HepG2 (cell line): ENCODE data around the gene CENPB. TPM values are rescaled to one million over a fixed set of nuclear protein-coding genes. Genes with fewer than 3 reads are reported as not detected.

Experiments
- ATAC-seq: fragments of 200-7000 bp; cut with Tn5 transposase; 3 replicates; pipeline ENCODE4 v1.9.1; 2020; ENCODE audit warnings: mild to moderate bottlenecking, moderate library complexity
- BruUV-seq: library from RNA; stranded (reverse); fragments of 400-500 nt; replicated peaks from 2 replicates; lab custom pipeline; 2021; lab: Mats Ljungman, UMichigan
- CTCF ChIA-PET: fragments of 300-600 bp; formaldehyde crosslinking; extraction: SDS; loops from one replicate; lab custom pipeline; 2021; ENCODE audit warnings: low total read pairs, inconsistent platforms, low intra/inter-chr PET ratio; lab: Yijun Ruan, JAX
- POLR2A ChIA-PET: fragments of 350-600 bp; sonication (Branson Sonifier 250); formaldehyde crosslinking; loops from one replicate; lab custom pipeline; 2020; ENCODE audit warnings: antibody characterized with exemption, inconsistent platforms; lab: Yijun Ruan, JAX
- DNase-seq: peaks from one replicate; pipeline ENCODE4 v3.0.0-alpha.2; 2015; ENCODE audit warnings: low spot score
- FAIRE-seq: peaks from 3 replicates; lab custom pipeline; 2011; peaks lifted over from hg19 to GRCh38; lab: Jason Lieb, UNC
- H2AFZ ChIP-seq: one replicate; pipeline ENCODE4 v1.6.1; 2011; ENCODE audit warnings: low read length, inconsistent platforms
- H3K27ac ChIP-seq: fragments of 300-600 bp; 3 replicates; pipeline ENCODE4 v1.8.0; 2011; ENCODE audit warnings: mixed run types, mild to moderate bottlenecking, mixed read lengths, low read length, inconsistent platforms; ENCODE audit not compliant: insufficient read depth; ENCODE audit errors: extremely low read length
- H3K27me3 ChIP-seq, 2 experiments: fragments of 200-600 bp in 1 of 2; 2 replicates in 1 of 2; 3 replicates in 1 of 2; pipeline versions ENCODE4 v1.6.0 to v1.8.0; 2011; ENCODE audit warnings: low read length in 2 of 2, mild to moderate bottlenecking in 2 of 2, moderate library complexity in 2 of 2, inconsistent platforms in 1 of 2; ENCODE audit not compliant: insufficient read depth in 2 of 2, control insufficient read depth in 1 of 2
- H3K36me3 ChIP-seq, 2 experiments: fragments of 200-600 bp in 1 of 2; replicated peaks in 1 of 2; 2 replicates in 1 of 2; 3 replicates in 1 of 2; pipeline versions ENCODE4 v1.5.1 to v1.8.0; 2011; ENCODE audit warnings: low read length in 2 of 2, inconsistent platforms in 1 of 2; ENCODE audit not compliant: insufficient read depth in 2 of 2, control insufficient read depth in 1 of 2
- H3K4me1 ChIP-seq: 2 replicates; pipeline ENCODE4 v1.5.1; 2012; ENCODE audit warnings: low read length, inconsistent platforms; ENCODE audit not compliant: insufficient read depth
- H3K4me2 ChIP-seq: 2 replicates; pipeline ENCODE4 v1.6.0; 2011; ENCODE audit warnings: low read depth, low read length, inconsistent platforms
- H3K4me3 ChIP-seq, 3 experiments: fragments of 200-600 bp in 1 of 3; sonication (generic), shearing (Covaris generic) in 1 of 3; replicated peaks in 1 of 3; 2 replicates each; pipeline ENCODE4 v1.5.1; 2011 to 2016; ENCODE audit warnings: low read length in 3 of 3, inconsistent platforms in 2 of 3, low read depth in 2 of 3, mild to moderate bottlenecking in 2 of 3, control low read depth in 1 of 3, mixed read lengths in 1 of 3; ENCODE audit not compliant: insufficient read depth in 1 of 3
- H3K79me2 ChIP-seq: one replicate; pipeline ENCODE4 v1.6.1; 2011; ENCODE audit warnings: low read length, inconsistent platforms; ENCODE audit not compliant: insufficient read depth
- H3K9ac ChIP-seq: 2 replicates; pipeline ENCODE4 v1.6.0; 2011; ENCODE audit warnings: mild to moderate bottlenecking, low read depth, low read length, inconsistent platforms; ENCODE audit not compliant: insufficient read depth
- H3K9me3 ChIP-seq: 2 replicates; pipeline ENCODE4 v1.5.1; 2012; ENCODE audit warnings: mild to moderate bottlenecking, low read length
- H4K20me1 ChIP-seq: 2 replicates; pipeline ENCODE4 v1.6.0; 2011; ENCODE audit warnings: inconsistent platforms, mild to moderate bottlenecking, low read length, moderate library complexity; ENCODE audit not compliant: insufficient read depth
- AGO2 ChIP-seq: fragments of 200-400 bp; formaldehyde crosslinking; optimal IDR thresholded peaks from 2 replicates; pipeline ENCODE3; 2017; ENCODE audit warnings: mild to moderate bottlenecking, low read depth, low read length, moderate library complexity
- ARHGAP35 ChIP-seq: sonication (generic); formaldehyde crosslinking; IDR thresholded peaks from 2 replicates; pipeline ENCODE4 v1.9.0; 2022; ENCODE audit warnings: mild to moderate bottlenecking, inconsistent platforms, moderate library complexity, missing genetic modification reagents, borderline replicate concordance
- FOXP4 ChIP-seq: sonication (generic); formaldehyde crosslinking; IDR thresholded peaks from 2 replicates; pipeline ENCODE4 v1.4.0; 2020; ENCODE audit warnings: missing genetic modification reagents
- GABPB1 ChIP-seq: IDR thresholded peaks from 2 replicates; pipeline ENCODE4 v1.6.1; 2016; ENCODE audit warnings: mild to moderate bottlenecking, missing genetic modification reagents, moderate library complexity, missing compliant biosample characterization
- KDM4B ChIP-seq: sonication (generic); formaldehyde crosslinking; IDR thresholded peaks from 2 replicates; pipeline ENCODE4 v1.4.0; 2020; ENCODE audit warnings: missing genetic modification reagents
- MZF1 ChIP-seq: sonication (generic); formaldehyde crosslinking; IDR thresholded peaks from 2 replicates; pipeline ENCODE4 v1.8.1; 2023; ENCODE audit warnings: mild to moderate bottlenecking, missing genetic modification reagents, borderline replicate concordance
- PTBP1 ChIP-seq: fragments of 200-400 bp; formaldehyde crosslinking; IDR thresholded peaks from 2 replicates; pipeline ENCODE4 v1.6.1; 2018; ENCODE audit warnings: low read length, low read depth; ENCODE audit not compliant: poor library complexity, severe bottlenecking
- RBM39 ChIP-seq: fragments of 200-400 bp; formaldehyde crosslinking; IDR thresholded peaks from one replicate; pipeline ENCODE4 v1.6.1; 2018; ENCODE audit warnings: antibody characterized with exemption, mild to moderate bottlenecking, low read depth, low read length; ENCODE audit not compliant: poor library complexity, severe bottlenecking
- SALL1 ChIP-seq: sonication (generic); formaldehyde crosslinking; IDR thresholded peaks from 2 replicates; pipeline ENCODE4 v1.8.0; 2022; ENCODE audit warnings: mild to moderate bottlenecking, missing genetic modification reagents
- SMC3 ChIP-seq: IDR thresholded peaks from 2 replicates; pipeline ENCODE4 v1.6.1; 2011; ENCODE audit warnings: low read length, improper control_type of control experiment
- TBX2 ChIP-seq: sonication (generic); formaldehyde crosslinking; IDR thresholded peaks from 2 replicates; pipeline ENCODE4 v1.5.0; 2020; ENCODE audit warnings: missing genetic modification reagents, mild to moderate bottlenecking, borderline replicate concordance
- UBTF ChIP-seq: sonication (generic); formaldehyde crosslinking; IDR thresholded peaks from 2 replicates; pipeline ENCODE4 v1.4.0; 2020; ENCODE audit warnings: mild to moderate bottlenecking, missing genetic modification reagents
- ZFX ChIP-seq: sonication (generic); formaldehyde crosslinking; IDR thresholded peaks from 2 replicates; pipeline ENCODE4 v1.4.0; 2020; ENCODE audit warnings: mild to moderate bottlenecking, low read depth, missing genetic modification reagents, moderate library complexity
- ZNF616 ChIP-seq: sonication (generic); formaldehyde crosslinking; IDR thresholded peaks from 2 replicates; pipeline ENCODE4 v1.5.0; 2020; ENCODE audit warnings: low read depth, mild to moderate bottlenecking, missing genetic modification reagents
- ZNF639 ChIP-seq: conservative IDR thresholded peaks from 2 replicates; pipeline ENCODE4 v1.6.1; 2018; ENCODE audit warnings: missing genetic modification reagents
- ZNF709 ChIP-seq: sonication (generic); formaldehyde crosslinking; IDR thresholded peaks from 2 replicates; pipeline ENCODE4 v1.5.0; 2020; ENCODE audit warnings: mild to moderate bottlenecking, missing genetic modification reagents
- WGBS: methylation state at CpG from one replicate; pipeline ENCODE4 v1.1.6; 2017; ENCODE audit warnings: low lambda C conversion rate; 5-methylcytosine and 5-hydroxymethylcytosine counted together
- in situ Hi-C: cut with HindIII; loops from 2 replicates; pipeline ENCODE4 v1.10.0; 2017; ENCODE audit warnings: low pct_unique_long_range_greater_than_20kb; ENCODE audit not compliant: extremely low pct_ligation_motif_present
- intact Hi-C: fragments of 100-400 bp; cut with micrococcal nuclease; formaldehyde crosslinking; loops from one replicate; pipeline ENCODE4 v1.10.0; 2022; ENCODE audit not compliant: unreplicated experiment
- polyA plus RNA-seq, 8 experiments: library from polyadenylated mRNA; depleted of rRNA in 3 of 8; stranded (reverse) in 7 of 8; unstranded in 1 of 8; fragments of >200 nt; fragmentation: Illumina TruSeq in 4 of 8; extraction: Trizol in 4 of 8; gene quantifications; 2 replicates each; pipeline versions ENCODE4 v1.2.1 to v1.2.3, GENCODE V29; 2011 to 2016; ENCODE audit warnings: low read depth in 4 of 8, missing spikeins in 1 of 8, mixed read lengths in 1 of 8; ENCODE audit not compliant: insufficient read depth in 1 of 8
- total RNA-seq, 5 experiments: library from RNA; depleted of rRNA; stranded (reverse); fragments of >200 nt; fragmentation: Illumina TruSeq; extraction: Trizol; gene quantifications; 2 replicates each; pipeline ENCODE4 v1.2.3, GENCODE V29; 2016; ENCODE audit warnings: low read depth in 1 of 5

CENPB gene
- total and polyA plus RNA-seq, 2 of the 13 experiments (the other 11 are each of a cell fraction or from before 2014, with no cell fraction given) = 10.4 to 54.5 TPM

GRCh38 chr20:3785240-3786125 lies 1.1 kb downstream of the CENPB start:
- Histone ChIP-seq H3K4me3 (peak overlapping the region; percentile 52 to 82 (median 82); a peak in 5 of 6 replicates), H3K27ac (no peak overlapping the region), H3K27me3 (peaks cover 0 to 18% of the 10 kb centered on the region in 2 experiments; a peak in 3 of 5 replicates), H3K9ac (peak overlapping the region; percentile 82), H3K4me1 (peaks cover 88% of the 10 kb centered on the region), H3K79me2 (peaks cover 9% of the 10 kb centered on the region), H3K36me3 (no peaks in the 10 kb centered on the region), H3K4me2 (peak overlapping the region; percentile 94), H4K20me1 (peaks cover 5% of the 10 kb centered on the region; the same call in 1 of the 2 replicates), H2AFZ (no peak overlapping the region), H3K9me3 (no peaks in the 10 kb centered on the region)
- no TSS peak for BruUV-seq
- in situ Hi-C loops (loop anchor here (5.0 kb wide), 1 partner anchor 62 kb away; the partner anchor contains the start of gene MAVS), intact Hi-C loops (loop anchor here (2.0 kb wide), 1 partner anchor 61 kb away; the partner anchor contains the start of gene MAVS)
- CTCF ChIA-PET = interaction anchor here (2.1 to 4.6 kb wide), 3 partner anchors 33 to 300 kb away, joined by 7 to 119 read pairs (median 49); partner anchors contain the start of gene AP5S1
- DNase-seq (no peak), ATAC-seq (peak; percentile 1; the same call in 2 of the 3 replicates), FAIRE-seq (no peak)
- WGBS = 94% methylated on average over 64 of the region's 79 CpGs
- POLR2A ChIA-PET = interaction anchor here (0.6 to 10.4 kb wide), 11 partner anchors 10 to 298 kb away, joined by 3 to 134 read pairs (median 5); partner anchors contain the start of genes ADISSP, AP5S1 and CDC25B
- TF ChIP-seq UBTF (CRISPR knock-in tag) (peak; percentile 5; the same call in 1 of the 2 replicates), RBM39 (no peak), AGO2 (peak; percentile 89), SALL1 (CRISPR knock-in tag) (peak; percentile 67), FOXP4 (CRISPR knock-in tag) (no peak), ZNF639 (CRISPR knock-in tag) (0 out of 2 replicates have a peak, but pooled peaks have one; percentile 38), TBX2 (CRISPR knock-in tag) (0 out of 2 replicates have a peak, but pooled peaks have one; percentile 11), SMC3 (no peak), ZNF616 (peak; percentile 88), MZF1 (CRISPR knock-in tag) (no peak), PTBP1 (peak; percentile 55), KDM4B (CRISPR knock-in tag) (no peak), GABPB1 (CRISPR knock-in tag) (peak; percentile 54; the same call in 1 of the 2 replicates), ZNF709 (CRISPR knock-in tag) (peak; percentile 77; the same call in 1 of the 2 replicates), ARHGAP35 (CRISPR knock-in tag) (0 out of 2 replicates have a peak, but pooled peaks have one; percentile 59), ZFX (CRISPR knock-in tag) (peak; percentile 80)
